Measurements from ENCODE around the gene CPNE9. TPM values are rescaled to one million over a fixed set of nuclear protein-coding genes. Genes with fewer than 3 reads are reported as not detected.

Gene CPNE9
- total RNA-seq, 4 donors from 2014 or later, result not detected

GRCh38 chr3:9688961-9689360 lies 14.7 kb upstream of the CPNE9 start:
- intact Hi-C loops (cut with DNase I; ENCODE audit: low total_unique reads), result no loop called here
- ATAC-seq (no peak), DNase-seq (no peak)
- no peak for TF ChIP-seq POLR2A (IDR thresholded peaks at IDR 0.05)
- Histone ChIP-seq H3K36me3 (peaks cover 3 to 98% of the 10 kb centered on the region in 2 donors), H3K9me3 (no peaks in the 10 kb centered on the region), H3K27me3 (no peaks in the 10 kb centered on the region), H3K4me1 (no peaks in the 10 kb centered on the region), H3K27ac (no peak overlapping the region), H3K4me3 (no peak overlapping the region)
- in situ Hi-C loops (cut with MboI; ENCODE audit: low sequenced_read_pairs in 4 of 4), result no loop called here

- in situ Hi-C loops (cut with MboI; ENCODE audit: low sequenced_read_pairs in 4 of 4), result no loop called here
- Histone ChIP-seq H3K9me3 (no peaks in the 10 kb centered on the region), H3K4me3 (no peak overlapping the region), H3K4me1 (no peaks in the 10 kb centered on the region), H3K27ac (no peak overlapping the region), H3K36me3 (peaks cover 3 to 98% of the 10 kb centered on the region in 2 donors), H3K27me3 (no peaks in the 10 kb centered on the region)
- no peak for DNase-seq
- intact Hi-C loops (cut with DNase I; ENCODE audit: low total_unique reads), result no loop called here
- TF ChIP-seq CTCF (IDR thresholded peaks at IDR 0.05 in 4 of 5, conservative IDR thresholded peaks at IDR 0.05 in 1 of 5) (no peak), POLR2A (IDR thresholded peaks at IDR 0.05) (no peak)
- no peak for ATAC-seq
Observed at GRCh38 chr3:9689757-9690156, 13.9 kb upstream of the CPNE9 start.

- in situ Hi-C loops (cut with MboI; ENCODE audit: low sequenced_read_pairs in 4 of 4), result no loop called here
Observed at GRCh38 chr3:9690451-9691450, 12.9 kb upstream of the CPNE9 start.

GRCh38 chr3:9691636-9692035 lies 12.0 kb upstream of the CPNE9 start:
- no peak overlapping the region for H3K4me3 ChIP-seq
- no peaks in the 10 kb centered on the region for H3K9me3 ChIP-seq
- peaks cover 0 to 94% of the 10 kb centered on the region in 2 donors for H3K36me3 ChIP-seq
- ATAC-seq (no peak), DNase-seq (no peak)
- in situ Hi-C loops (cut with MboI; ENCODE audit: low sequenced_read_pairs in 4 of 4) (no loop called here), intact Hi-C loops (cut with DNase I; ENCODE audit: low total_unique reads) (no loop called here)
- no peak overlapping the region for H3K27ac ChIP-seq
- TF ChIP-seq CTCF (IDR thresholded peaks at IDR 0.05 in 4 of 5, conservative IDR thresholded peaks at IDR 0.05 in 1 of 5) (no peak), POLR2A (IDR thresholded peaks at IDR 0.05) (no peak)
- no peaks in the 10 kb centered on the region for H3K27me3 ChIP-seq
- no peaks in the 10 kb centered on the region for H3K4me1 ChIP-seq

More at GRCh38 chr3:9690451-9691450, 12.9 kb upstream of the CPNE9 start:
- Histone ChIP-seq H3K4me3 (no peak overlapping the region), H3K27ac (no peak overlapping the region), H3K36me3 (peaks cover 0 to 98% of the 10 kb centered on the region in 2 donors), H3K4me1 (no peaks in the 10 kb centered on the region), H3K9me3 (no peaks in the 10 kb centered on the region), H3K27me3 (no peaks in the 10 kb centered on the region)
- TF ChIP-seq POLR2A (IDR thresholded peaks at IDR 0.05) (no peak), CTCF (IDR thresholded peaks at IDR 0.05 in 4 of 5, conservative IDR thresholded peaks at IDR 0.05 in 1 of 5) (no peak)
- ATAC-seq (no peak), DNase-seq (no peak)
- intact Hi-C loops (cut with DNase I; ENCODE audit: low total_unique reads), result no loop called here

- H3K4me1 ChIP-seq, result no peaks in the 10 kb centered on the region
- ATAC-seq (no peak), DNase-seq (no peak)
- TF ChIP-seq CTCF (IDR thresholded peaks at IDR 0.05 in 4 of 5, conservative IDR thresholded peaks at IDR 0.05 in 1 of 5), result no peak
- TF ChIP-seq POLR2A (IDR thresholded peaks at IDR 0.05), result no peak
- no peak overlapping the region for H3K27ac ChIP-seq
- H3K36me3 ChIP-seq, result peaks cover 0 to 94% of the 10 kb centered on the region in 2 donors
- no peaks in the 10 kb centered on the region for H3K27me3 ChIP-seq
- in situ Hi-C loops (cut with MboI; ENCODE audit: low sequenced_read_pairs in 4 of 4) (no loop called here), intact Hi-C loops (cut with DNase I; ENCODE audit: low total_unique reads) (no loop called here)
- H3K9me3 ChIP-seq, result no peaks in the 10 kb centered on the region
- no peak overlapping the region for H3K4me3 ChIP-seq
Observed at GRCh38 chr3:9692416-9692815, 11.2 kb upstream of the CPNE9 start.
